Measurements from ENCODE around the gene ORC6.

The ORC6 gene

DNA sequence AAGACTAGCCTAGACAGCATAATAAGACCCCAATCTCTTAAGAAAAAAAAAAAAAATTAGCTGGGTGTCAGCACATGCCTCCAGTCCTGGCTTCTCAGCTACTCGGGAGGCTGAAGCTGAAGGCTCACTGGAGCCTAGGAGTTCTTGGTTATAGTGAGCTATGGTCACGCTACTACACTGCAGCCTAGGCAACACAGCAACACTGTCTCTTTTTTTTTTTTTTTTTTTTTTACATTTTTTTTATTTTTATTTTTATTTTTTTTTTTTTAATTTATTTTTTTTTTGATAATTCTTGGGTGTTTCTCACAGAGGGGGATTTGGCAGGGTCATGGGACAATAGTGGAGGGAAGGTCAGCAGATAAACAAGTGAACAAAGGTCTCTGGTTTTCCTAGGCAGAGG is 4.1 kb downstream of the ORC6 start:
- no peak for TF ChIP-seq EZH2 (optimal IDR thresholded peaks at IDR 0.05; ENCODE audit: low read depth, low read length)
- TF ChIP-seq, protein P1, sequence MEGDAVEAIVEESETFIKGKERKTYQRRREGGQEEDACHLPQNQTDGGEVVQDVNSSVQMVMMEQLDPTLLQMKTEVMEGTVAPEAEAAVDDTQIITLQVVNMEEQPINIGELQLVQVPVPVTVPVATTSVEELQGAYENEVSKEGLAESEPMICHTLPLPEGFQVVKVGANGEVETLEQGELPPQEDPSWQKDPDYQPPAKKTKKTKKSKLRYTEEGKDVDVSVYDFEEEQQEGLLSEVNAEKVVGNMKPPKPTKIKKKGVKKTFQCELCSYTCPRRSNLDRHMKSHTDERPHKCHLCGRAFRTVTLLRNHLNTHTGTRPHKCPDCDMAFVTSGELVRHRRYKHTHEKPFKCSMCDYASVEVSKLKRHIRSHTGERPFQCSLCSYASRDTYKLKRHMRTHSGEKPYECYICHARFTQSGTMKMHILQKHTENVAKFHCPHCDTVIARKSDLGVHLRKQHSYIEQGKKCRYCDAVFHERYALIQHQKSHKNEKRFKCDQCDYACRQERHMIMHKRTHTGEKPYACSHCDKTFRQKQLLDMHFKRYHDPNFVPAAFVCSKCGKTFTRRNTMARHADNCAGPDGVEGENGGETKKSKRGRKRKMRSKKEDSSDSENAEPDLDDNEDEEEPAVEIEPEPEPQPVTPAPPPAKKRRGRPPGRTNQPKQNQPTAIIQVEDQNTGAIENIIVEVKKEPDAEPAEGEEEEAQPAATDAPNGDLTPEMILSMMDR (IDR thresholded peaks at IDR 0.05; ENCODE audit: low read length) = no peak
- no peak for TF ChIP-seq EZH2phosphoT487 (IDR thresholded peaks at IDR 0.05; ENCODE audit: low read length)
- Histone ChIP-seq H3K36me3 (replicated peaks; ENCODE audit: insufficient read depth, low read length) (peaks cover 22% of the 10 kb centered on the region; the same call in 1 of the 2 replicates), H2AFZ (ENCODE audit: low read length) (no peak overlapping the region)

DNA sequence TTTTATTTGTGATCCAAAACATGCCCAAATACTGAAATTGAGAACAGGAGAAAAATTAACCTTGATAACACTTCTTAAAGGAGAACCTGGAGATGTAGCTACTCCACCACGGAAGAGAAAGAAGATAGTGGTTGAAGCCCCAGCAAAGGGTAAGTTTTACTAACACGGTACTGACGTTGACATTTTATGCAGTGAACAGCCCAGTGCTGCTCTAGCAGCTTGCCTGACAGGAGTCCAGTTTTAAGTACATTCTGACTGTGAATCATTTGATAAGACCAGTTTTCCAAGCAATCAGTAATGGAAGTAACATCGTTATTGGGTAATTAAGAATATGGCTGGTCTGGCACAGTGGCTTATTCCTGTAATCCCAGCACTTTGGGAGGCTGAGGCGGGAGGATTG is 6.5 kb downstream of the ORC6 start:
- DNase-seq = no peak
- H3K36me3 ChIP-seq (replicated peaks; ENCODE audit: insufficient read depth, low read length) = peaks cover 22% of the 10 kb centered on the region; the same call in 1 of the 2 replicates
- peaks cover 15% of the 10 kb centered on the region for H3K79me2 ChIP-seq (ENCODE audit: low read length)
- no peaks in the 10 kb centered on the region for H3F3A ChIP-seq (ENCODE audit: insufficient read depth, low read length)
- H3K9ac ChIP-seq (ENCODE audit: low read length) = no peak overlapping the region
- H3K4me1 ChIP-seq (ENCODE audit: low read length) = peaks cover 7% of the 10 kb centered on the region; the same call in 1 of the 2 replicates
- H3K4me2 ChIP-seq (ENCODE audit: low read depth, low read length) = no peak overlapping the region
- H3K9me2 ChIP-seq (replicated peaks; ENCODE audit: insufficient read depth, low read length) = no peaks in the 10 kb centered on the region
- no peaks in the 10 kb centered on the region for H3K9me3 ChIP-seq (replicated peaks; ENCODE audit: insufficient read depth, low read length)
- no peaks in the 10 kb centered on the region for H4K20me1 ChIP-seq (ENCODE audit: insufficient read depth, low read length)
- no peaks in the 10 kb centered on the region for H3K27me3 ChIP-seq (replicated peaks; ENCODE audit: insufficient read depth, low read length)
- no peak overlapping the region for H3K27ac ChIP-seq (ENCODE audit: low read length)
- TF ChIP-seq EZH2 (optimal IDR thresholded peaks at IDR 0.05; ENCODE audit: low read depth, low read length) = no peak
- TF ChIP-seq, protein P1 (IDR thresholded peaks at IDR 0.05; ENCODE audit: low read length) = no peak
- TF ChIP-seq EZH2phosphoT487 (IDR thresholded peaks at IDR 0.05; ENCODE audit: low read length) = no peak
- no peak overlapping the region for H2AFZ ChIP-seq (ENCODE audit: low read length)
- H3K4me3 ChIP-seq (ENCODE audit: low read length) = no peak overlapping the region

More for the DNA sequence above, 4.1 kb downstream of the ORC6 start:
- H3K4me1 ChIP-seq (ENCODE audit: low read length) = peaks cover 8% of the 10 kb centered on the region; the same call in 1 of the 2 replicates
- no peaks in the 10 kb centered on the region for H4K20me1 ChIP-seq (ENCODE audit: insufficient read depth, low read length)
- no peaks in the 10 kb centered on the region for H3K9me3 ChIP-seq (replicated peaks; ENCODE audit: insufficient read depth, low read length)
- H3K4me2 ChIP-seq (ENCODE audit: low read depth, low read length) = no peak overlapping the region
- H3K9ac ChIP-seq (ENCODE audit: low read length) = no peak overlapping the region
- no peaks in the 10 kb centered on the region for H3K27me3 ChIP-seq (replicated peaks; ENCODE audit: insufficient read depth, low read length)
- no peaks in the 10 kb centered on the region for H3K9me2 ChIP-seq (replicated peaks; ENCODE audit: insufficient read depth, low read length)
- H3K27ac ChIP-seq (ENCODE audit: low read length) = no peak overlapping the region
- peaks cover 31% of the 10 kb centered on the region for H3K79me2 ChIP-seq (ENCODE audit: low read length)
- no peak for DNase-seq
- H3F3A ChIP-seq (ENCODE audit: insufficient read depth, low read length) = peaks cover 15% of the 10 kb centered on the region
- no peak overlapping the region for H3K4me3 ChIP-seq (ENCODE audit: low read length)

DNA sequence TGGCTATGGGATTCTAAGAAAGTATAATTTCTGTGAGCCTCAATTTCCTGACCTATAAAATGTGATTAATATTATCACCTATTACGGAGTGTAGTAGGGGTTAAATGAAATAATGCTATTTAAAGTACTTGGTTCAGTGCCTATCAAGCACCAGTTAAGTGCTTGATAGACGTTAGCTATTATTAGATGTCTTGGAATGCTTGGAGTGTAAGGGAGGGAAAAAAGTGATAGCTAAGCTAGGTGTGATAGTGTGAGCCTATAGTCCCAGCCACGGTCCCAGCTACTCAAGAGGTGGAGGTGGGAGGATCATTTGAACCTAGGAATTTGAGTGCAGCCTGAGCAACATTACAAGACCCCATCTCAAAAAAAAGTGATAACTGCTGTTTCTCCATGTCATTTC is 7.5 kb downstream of the ORC6 start:
- Histone ChIP-seq H3F3A (ENCODE audit: insufficient read depth, low read length) (no peaks in the 10 kb centered on the region), H3K9me3 (replicated peaks; ENCODE audit: insufficient read depth, low read length) (no peaks in the 10 kb centered on the region), H3K9me2 (replicated peaks; ENCODE audit: insufficient read depth, low read length) (no peaks in the 10 kb centered on the region), H3K36me3 (replicated peaks; ENCODE audit: insufficient read depth, low read length) (peaks cover 22% of the 10 kb centered on the region; the same call in 1 of the 2 replicates), H3K4me1 (ENCODE audit: low read length) (no peaks in the 10 kb centered on the region), H2AFZ (ENCODE audit: low read length) (no peak overlapping the region), H3K79me2 (ENCODE audit: low read length) (peaks cover 5% of the 10 kb centered on the region; the same call in 1 of the 2 replicates), H4K20me1 (ENCODE audit: insufficient read depth, low read length) (no peaks in the 10 kb centered on the region), H3K27me3 (replicated peaks; ENCODE audit: insufficient read depth, low read length) (no peaks in the 10 kb centered on the region), H3K27ac (ENCODE audit: low read length) (no peak overlapping the region), H3K9ac (ENCODE audit: low read length) (no peak overlapping the region), H3K4me3 (ENCODE audit: low read length) (no peak overlapping the region), H3K4me2 (ENCODE audit: low read depth, low read length) (no peak overlapping the region)
- DNase-seq = no peak
- TF ChIP-seq EZH2phosphoT487 (IDR thresholded peaks at IDR 0.05; ENCODE audit: low read length) = no peak
- TF ChIP-seq, protein P1 (IDR thresholded peaks at IDR 0.05; ENCODE audit: low read length) = no peak
- TF ChIP-seq EZH2 (optimal IDR thresholded peaks at IDR 0.05; ENCODE audit: low read depth, low read length) = no peak

Data from MM.1S (cell line).